Liver (tissue), 3 donors: ENCODE measurements around the gene EML6.

Source experiments
- ATF3 ChIP-seq: IDR thresholded peaks from 2 replicates; pipeline ENCODE4 v1.6.1; 2016; ENCODE audit warnings: antibody characterized with exemption
- CTCF ChIP-seq: fragments of 150-350 bp; IDR thresholded peaks from 2 replicates; pipeline ENCODE4 v1.5.1; 2017; ENCODE audit warnings: improper control_type of control experiment, low read depth, low read length; ENCODE audit not compliant: missing input control
- EGR1 ChIP-seq, 2 donors: IDR thresholded peaks; 2 replicates each; pipeline ENCODE4 v1.6.1; 2016 to 2018; ENCODE audit warnings: antibody characterized with exemption in 2 of 2, low read depth in 2 of 2
- FOXA2 ChIP-seq: IDR thresholded peaks from 2 replicates; pipeline ENCODE4 v1.6.1; 2016; ENCODE audit warnings: antibody characterized with exemption
- GABPA ChIP-seq, 2 donors: IDR thresholded peaks in 1 of 2; conservative IDR thresholded peaks in 1 of 2; 2 replicates each; pipeline ENCODE4 v1.6.1; 2016; ENCODE audit warnings: antibody characterized with exemption in 2 of 2, mild to moderate bottlenecking in 1 of 2, moderate library complexity in 1 of 2
- HNF4G ChIP-seq: IDR thresholded peaks from 2 replicates; pipeline ENCODE4 v1.6.1; 2016; ENCODE audit warnings: antibody characterized with exemption
- MAX ChIP-seq: IDR thresholded peaks from 2 replicates; pipeline ENCODE4 v1.6.1; 2016; ENCODE audit warnings: antibody characterized with exemption
- RAD21 ChIP-seq, 2 donors: IDR thresholded peaks; 2 replicates each; pipeline ENCODE4 v1.6.1; 2016; ENCODE audit warnings: antibody characterized with exemption in 2 of 2, mild to moderate bottlenecking in 2 of 2
- REST ChIP-seq: IDR thresholded peaks from 2 replicates; pipeline ENCODE4 v1.6.1; 2016; ENCODE audit warnings: antibody characterized with exemption, mild to moderate bottlenecking
- RXRA ChIP-seq, 2 donors: IDR thresholded peaks; 2 replicates each; pipeline ENCODE4 v1.6.1; 2017 to 2018; ENCODE audit warnings: antibody characterized with exemption in 2 of 2, mild to moderate bottlenecking in 1 of 2
- TAF1 ChIP-seq: conservative IDR thresholded peaks from 2 replicates; pipeline ENCODE4 v1.6.1; 2016; ENCODE audit warnings: antibody characterized with exemption, mild to moderate bottlenecking
- YY1 ChIP-seq: IDR thresholded peaks from 2 replicates; pipeline ENCODE4 v1.6.1; 2016; ENCODE audit warnings: antibody characterized with exemption, mild to moderate bottlenecking
- donor health status: healthy.
- donor health status: healthy.

GRCh38 chr2:54710216-54710615 lies 13.2 kb upstream of the EML6 start:
- TF ChIP-seq MAX (no peak), CTCF (no peak), TAF1 (no peak), ATF3 (no peak), FOXA2 (no peak), RAD21 (IDR thresholded peaks at IDR 0.05) (no peak), EGR1 (IDR thresholded peaks at IDR 0.05; ENCODE audit: low read depth in 2 of 2) (no peak), RXRA (IDR thresholded peaks at IDR 0.05) (no peak), GABPA (IDR thresholded peaks at IDR 0.05 in 1 of 2, conservative IDR thresholded peaks at IDR 0.05 in 1 of 2) (no peak), REST (no peak), YY1 (no peak), HNF4G (no peak)
